Activated B cell treated with CpG ODN at 0.5 μM for 24 hours (primary cell): Measurements from ENCODE around the gene C6orf89. TPM values are rescaled to one million over a fixed set of nuclear protein-coding genes. Genes with fewer than 3 reads are reported as not detected.
A peak's percentile ranks its signal among the peaks of the same experiment; 100 is the strongest.

ENCODE experiments used
- ATAC-seq: fragments of 200-7000 bp; cut with Tn5 transposase; one replicate; pipeline ENCODE4 v1.10.0; 2021; ENCODE audit warnings: low read depth, mild to moderate bottlenecking, moderate library complexity
- CTCF ChIA-PET: fragments of 350-600 bp; sonication (Branson Sonifier 250); formaldehyde crosslinking; loops from one replicate; lab custom pipeline; 2021; ENCODE audit warnings: antibody characterized with exemption; lab: Charles Lee
- POLR2A ChIA-PET: fragments of 350-600 bp; sonication (Branson Sonifier 250); formaldehyde crosslinking; loops from one replicate; lab custom pipeline; 2021; ENCODE audit warnings: antibody characterized with exemption; lab: Charles Lee
- DNase-seq: peaks from one replicate; pipeline ENCODE4 v3.0.0; 2022
- H3K27ac Mint-ChIP-seq: one replicate; pipeline ENCODE4 v1.8.0; 2020; ENCODE audit warnings: mixed read lengths
- H3K27me3 Mint-ChIP-seq: one replicate; pipeline ENCODE4 v1.8.0; 2021; ENCODE audit warnings: mixed read lengths
- H3K36me3 Mint-ChIP-seq: one replicate; pipeline ENCODE4 v1.8.0; 2021; ENCODE audit warnings: low read depth, mixed read lengths
- H3K4me1 Mint-ChIP-seq: one replicate; pipeline ENCODE4 v1.8.0; 2021; ENCODE audit warnings: mixed read lengths
- H3K4me3 Mint-ChIP-seq: one replicate; pipeline ENCODE4 v1.8.0; 2020; ENCODE audit warnings: mild to moderate bottlenecking, mixed read lengths
- H3K9me3 Mint-ChIP-seq: one replicate; pipeline ENCODE4 v1.8.0; 2020; ENCODE audit warnings: mixed read lengths
- CTCF ChIP-seq: fragments of 200-600 bp; IDR thresholded peaks from one replicate; pipeline ENCODE4 v1.8.0; 2022; ENCODE audit warnings: antibody characterized with exemption, mild to moderate bottlenecking
- intact Hi-C: fragments of 100-400 bp; cut with micrococcal nuclease; formaldehyde crosslinking; loops from one replicate; pipeline ENCODE4 v1.15.1; 2024
- total RNA-seq: library from RNA; stranded (reverse); gene quantifications from 2 replicates; pipeline ENCODE4 v1.2.3, GENCODE V29; 2022

C6orf89 gene
- total RNA-seq, 1 donor from 2014 or later: 30.3 TPM

DNA sequence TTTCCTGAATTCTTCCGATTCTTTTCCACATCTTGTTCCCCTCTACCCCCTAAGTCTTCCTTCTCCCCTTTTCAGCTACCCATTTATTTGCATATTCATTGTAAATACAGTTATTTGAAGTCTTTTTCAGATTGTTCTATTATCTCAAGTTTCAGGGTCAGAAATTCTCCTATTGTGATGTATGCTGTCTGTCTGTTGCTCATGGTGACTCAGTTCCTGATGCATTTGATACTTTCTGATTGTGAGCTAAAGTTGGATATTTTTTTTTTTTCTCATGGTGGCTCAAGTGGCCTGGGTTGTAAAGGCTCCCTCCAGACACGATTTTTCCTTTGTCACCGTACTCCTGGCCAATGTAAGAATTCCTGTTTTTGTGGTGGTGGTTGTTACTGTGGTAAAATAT lies 63.9 kb downstream of the C6orf89 start:
- no peak for DNase-seq
- no peaks in the 10 kb centered on the region for H3K36me3 Mint-ChIP-seq
- intact Hi-C loops: no loop called here
- H3K27ac Mint-ChIP-seq: no peak overlapping the region
- no peak for ATAC-seq
- no peaks in the 10 kb centered on the region for H3K9me3 Mint-ChIP-seq
- TF ChIP-seq CTCF: no peak
- no peak overlapping the region for H3K4me3 Mint-ChIP-seq
- ChIA-PET CTCF (no interaction called here), POLR2A (interaction anchor here (0.5 kb wide), 1 partner anchor 297 kb away, joined by 3 read pairs; no protein-coding TSS in a partner anchor)
- no peaks in the 10 kb centered on the region for H3K27me3 Mint-ChIP-seq
- H3K4me1 Mint-ChIP-seq: peaks cover 51% of the 10 kb centered on the region

DNA sequence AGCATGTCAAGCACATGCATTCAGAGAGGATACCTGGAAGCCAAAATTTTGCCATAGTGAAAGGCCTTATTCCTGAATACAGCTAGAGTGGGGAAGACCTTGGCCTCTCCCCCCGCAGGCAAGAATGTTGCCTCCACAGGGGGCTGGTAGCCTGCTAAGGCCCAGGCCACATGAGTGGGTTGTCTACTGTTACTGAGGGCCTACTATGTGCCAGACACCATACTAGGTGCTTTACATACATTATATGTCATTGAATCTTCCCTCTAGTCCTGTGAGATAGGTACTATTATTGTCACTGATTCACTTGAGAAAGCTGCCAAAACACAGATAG lies 68.1 kb downstream of the C6orf89 start:
- no peaks in the 10 kb centered on the region for H3K27me3 Mint-ChIP-seq
- H3K4me1 Mint-ChIP-seq: peaks cover 51% of the 10 kb centered on the region
- H3K36me3 Mint-ChIP-seq: peaks cover 2% of the 10 kb centered on the region
- DNase-seq (no peak), ATAC-seq (no peak)
- no peak for TF ChIP-seq CTCF
- intact Hi-C loops: no loop called here
- H3K9me3 Mint-ChIP-seq: no peaks in the 10 kb centered on the region
- peak overlapping the region; percentile 67 for H3K4me3 Mint-ChIP-seq
- CTCF ChIA-PET: interaction anchor here (1.1 to 1.6 kb wide), 2 partner anchors 64 to 102 kb away, joined by 5 read pairs; no protein-coding TSS in a partner anchor
- H3K27ac Mint-ChIP-seq: peak overlapping the region; percentile 37
- POLR2A ChIA-PET: interaction anchor here (1.0 to 1.5 kb wide), 3 partner anchors 24 to 52 kb away, joined by 3 to 5 read pairs (median 5); partner anchors contain the start of gene MTCH1

GRCh38 chr6:36954262-36954931 lies 68.6 kb downstream of the C6orf89 start, which contains the start of gene PI16:
Gene PI16, plus strand, starts transcription at chr6:36954738. Its CDS starts 23 bp downstream, at chr6:36954761.
- Mint-ChIP-seq H3K36me3 (peaks cover 2% of the 10 kb centered on the region), H3K27ac (peak within 1 kb of the TSS; percentile 37), H3K4me3 (peak within 1 kb of the TSS; percentile 67), H3K4me1 (peaks cover 47% of the 10 kb centered on the region), H3K9me3 (no peaks in the 10 kb centered on the region), H3K27me3 (no peaks in the 10 kb centered on the region)
- no peak for TF ChIP-seq CTCF
- ChIA-PET CTCF (interaction anchor here (1.1 to 1.6 kb wide), 2 partner anchors 64 to 103 kb away, joined by 5 read pairs; no protein-coding TSS in a partner anchor), POLR2A (interaction anchor here (0.6 to 1.5 kb wide), 5 partner anchors 10 to 64 kb away, joined by 3 to 5 read pairs (median 3); partner anchors contain the start of gene MTCH1)
- intact Hi-C loops: no loop called here
- peak; percentile 34 for ATAC-seq
- no peak for DNase-seq

- Mint-ChIP-seq H3K27me3 (no peaks in the 10 kb centered on the region), H3K36me3 (peaks cover 2% of the 10 kb centered on the region), H3K9me3 (no peaks in the 10 kb centered on the region), H3K4me3 (peak overlapping the region; percentile 25), H3K4me1 (peaks cover 41% of the 10 kb centered on the region), H3K27ac (no peak overlapping the region)
- DNase-seq: no peak
- ATAC-seq: peak; percentile 56
- ChIA-PET CTCF (interaction anchor here (1.0 to 1.4 kb wide), 3 partner anchors 21 to 64 kb away, joined by 3 read pairs; no protein-coding TSS in a partner anchor), POLR2A (interaction anchor here (1.0 to 1.3 kb wide), 2 partner anchors 22 to 63 kb away, joined by 3 to 5 read pairs; no protein-coding TSS in a partner anchor)
- intact Hi-C loops: no loop called here
- no peak for TF ChIP-seq CTCF
Measured at GRCh38 chr6:36955136-36955535, 69.4 kb downstream of the C6orf89 start.
